Spleen (tissue), 11 donors: ENCODE data around the gene ZDHHC18. TPM values are rescaled to one million over a fixed set of nuclear protein-coding genes. Genes with fewer than 3 reads are reported as not detected.

Experiments used
- DNase-seq: peaks from one replicate; pipeline ENCODE4 v3.0.0-alpha.2; 2020
- H3K27ac ChIP-seq, 8 donors: fragments of 200-600 bp; sonication (generic) in 7 of 8; 1 replicate in 4 of 8; 2 replicates in 4 of 8; pipeline versions ENCODE4 v1.5.0 to v1.8.0; 2016 to 2021; ENCODE audit warnings: inconsistent platforms in 4 of 8, mild to moderate bottlenecking in 4 of 8, moderate library complexity in 1 of 8
- H3K27me3 ChIP-seq, 7 donors: fragments of 200-600 bp; sonication (generic) in 6 of 7; replicated peaks in 1 of 7; 1 replicate in 4 of 7; 2 replicates in 3 of 7; pipeline versions ENCODE4 v1.5.0 to v1.8.0; 2016 to 2021; ENCODE audit warnings: inconsistent platforms in 3 of 7, mild to moderate bottlenecking in 1 of 7
- H3K36me3 ChIP-seq, 6 donors: fragments of 200-600 bp; sonication (generic) in 5 of 6; 1 replicate in 4 of 6; 2 replicates in 2 of 6; pipeline versions ENCODE4 v1.5.0 to v1.8.0; 2016 to 2021; ENCODE audit warnings: inconsistent platforms in 2 of 6
- H3K4me1 ChIP-seq, 6 donors: fragments of 200-600 bp; sonication (generic) in 5 of 6; 1 replicate in 3 of 6; 2 replicates in 3 of 6; pipeline versions ENCODE4 v1.5.0 to v1.8.0; 2016 to 2021; ENCODE audit warnings: inconsistent platforms in 3 of 6
- H3K4me3 ChIP-seq, 8 donors: fragments of 200-600 bp; sonication (generic) in 7 of 8; 1 replicate in 4 of 8; 2 replicates in 4 of 8; pipeline versions ENCODE4 v1.5.0 to v1.8.0; 2016 to 2021; ENCODE audit warnings: inconsistent platforms in 4 of 8, mild to moderate bottlenecking in 4 of 8, moderate library complexity in 2 of 8
- H3K9me3 ChIP-seq, 8 donors: fragments of 200-600 bp; sonication (generic) in 7 of 8; 1 replicate in 4 of 8; 2 replicates in 4 of 8; pipeline versions ENCODE4 v1.5.0 to v1.8.0; 2016 to 2021; ENCODE audit warnings: inconsistent platforms in 4 of 8
- POLR2A ChIP-seq, 3 donors: fragments of 450-650 bp; IDR thresholded peaks; one replicate each; pipeline ENCODE4 v1.5.1; 2017; ENCODE audit warnings: antibody characterized with exemption in 3 of 3, mild to moderate bottlenecking in 1 of 3
- POLR2AphosphoS5 ChIP-seq, 3 donors: sonication (generic); formaldehyde crosslinking; IDR thresholded peaks; one replicate each; pipeline ENCODE4 v1.5.1; 2017; ENCODE audit warnings: antibody characterized with exemption in 3 of 3
- WGBS, 5 donors: extraction: QIAGEN DNeasy Blood & Tissue Kit in 3 of 5; methylation state at CpG; one replicate each; pipeline versions ENCODE4 v1.1.5 to v1.1.7; 2013 to 2018; 5-methylcytosine and 5-hydroxymethylcytosine counted together
- intact Hi-C: fragments of 100-400 bp; cut with DNase I; formaldehyde crosslinking; loops from one replicate; pipeline ENCODE4 v1.15.0; 2023; ENCODE audit warnings: low total_unique reads
- polyA plus RNA-seq, 3 donors: library from polyadenylated mRNA; stranded (reverse); fragments of 200-250 nt; gene quantifications; one replicate each; pipeline ENCODE4 v1.2.1, GENCODE V29; 2013
- total RNA-seq, 7 donors: library from RNA; depleted of rRNA in 3 of 7; stranded (reverse); fragments of >200 nt in 3 of 7; fragmentation: NEBNext Ultra II Directional in 4 of 7; extraction: Animal tissue kit (Norgen Biotek cat#: 25700) in 4 of 7; gene quantifications; one replicate each; pipeline versions ENCODE4 v1.1.0 to v1.2.1, GENCODE V29; 2016 to 2021
- TF ChIP-seq, protein P1 (sequence below), 11 experiments: fragments of 200-600 bp in 7 of 11; fragments of 450-650 bp in 4 of 11; sonication (generic) in 4 of 11; IDR thresholded peaks in 8 of 11; conservative IDR thresholded peaks in 3 of 11; 1 replicate in 7 of 11; 2 replicates in 4 of 11; pipeline versions ENCODE4 v1.4.0 to v1.8.0; 2016 to 2021; ENCODE audit warnings: antibody characterized with exemption in 11 of 11, inconsistent platforms in 4 of 11, mild to moderate bottlenecking in 1 of 11
- donor health status: healthy with polysubstance abuse.
- donor health status: DM: no; HTN: no; CAD: no; lungs with moderate emphysema.
- donor health status: DM: no; HTN: no; CAD: no.
- donor health status: Bipolar disorder and iron deficiency.
- donor health status: healthy.
- donor health status: DM: no; HTN: no; CAD: no.
- donor health status: DM: yes; HTN: yes; CAD: no.

ZDHHC18 gene
- total and polyA plus RNA-seq, 10 donors: 6.2 to 80.4 (median 50.3) TPM

GRCh38 chr1:26858160-26858559 is 31.7 kb downstream of the ZDHHC18 start:
- Histone ChIP-seq H3K9me3 (no peaks in the 10 kb centered on the region), H3K4me3 (no peak overlapping the region), H3K36me3 (peaks cover 0 to 54% (median 43%) of the 10 kb centered on the region in 6 donors), H3K27ac (no peak overlapping the region), H3K27me3 (no peaks in the 10 kb centered on the region), H3K4me1 (peaks cover 0 to 10% (median under 1%) of the 10 kb centered on the region in 6 donors)
- WGBS, 5 donors: 85 to 94% (median 93%) methylated on average over 4 of the region's 4 CpGs
- no peak for DNase-seq
- no peak for TF ChIP-seq POLR2AphosphoS5 (IDR thresholded peaks at IDR 0.05)
- TF ChIP-seq, protein P1, sequence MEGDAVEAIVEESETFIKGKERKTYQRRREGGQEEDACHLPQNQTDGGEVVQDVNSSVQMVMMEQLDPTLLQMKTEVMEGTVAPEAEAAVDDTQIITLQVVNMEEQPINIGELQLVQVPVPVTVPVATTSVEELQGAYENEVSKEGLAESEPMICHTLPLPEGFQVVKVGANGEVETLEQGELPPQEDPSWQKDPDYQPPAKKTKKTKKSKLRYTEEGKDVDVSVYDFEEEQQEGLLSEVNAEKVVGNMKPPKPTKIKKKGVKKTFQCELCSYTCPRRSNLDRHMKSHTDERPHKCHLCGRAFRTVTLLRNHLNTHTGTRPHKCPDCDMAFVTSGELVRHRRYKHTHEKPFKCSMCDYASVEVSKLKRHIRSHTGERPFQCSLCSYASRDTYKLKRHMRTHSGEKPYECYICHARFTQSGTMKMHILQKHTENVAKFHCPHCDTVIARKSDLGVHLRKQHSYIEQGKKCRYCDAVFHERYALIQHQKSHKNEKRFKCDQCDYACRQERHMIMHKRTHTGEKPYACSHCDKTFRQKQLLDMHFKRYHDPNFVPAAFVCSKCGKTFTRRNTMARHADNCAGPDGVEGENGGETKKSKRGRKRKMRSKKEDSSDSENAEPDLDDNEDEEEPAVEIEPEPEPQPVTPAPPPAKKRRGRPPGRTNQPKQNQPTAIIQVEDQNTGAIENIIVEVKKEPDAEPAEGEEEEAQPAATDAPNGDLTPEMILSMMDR (IDR thresholded peaks at IDR 0.05 in 8 of 11, conservative IDR thresholded peaks at IDR 0.05 in 3 of 11): no peak
- TF ChIP-seq POLR2A (IDR thresholded peaks at IDR 0.05): no peak
- intact Hi-C loops: no loop called here

DNA sequence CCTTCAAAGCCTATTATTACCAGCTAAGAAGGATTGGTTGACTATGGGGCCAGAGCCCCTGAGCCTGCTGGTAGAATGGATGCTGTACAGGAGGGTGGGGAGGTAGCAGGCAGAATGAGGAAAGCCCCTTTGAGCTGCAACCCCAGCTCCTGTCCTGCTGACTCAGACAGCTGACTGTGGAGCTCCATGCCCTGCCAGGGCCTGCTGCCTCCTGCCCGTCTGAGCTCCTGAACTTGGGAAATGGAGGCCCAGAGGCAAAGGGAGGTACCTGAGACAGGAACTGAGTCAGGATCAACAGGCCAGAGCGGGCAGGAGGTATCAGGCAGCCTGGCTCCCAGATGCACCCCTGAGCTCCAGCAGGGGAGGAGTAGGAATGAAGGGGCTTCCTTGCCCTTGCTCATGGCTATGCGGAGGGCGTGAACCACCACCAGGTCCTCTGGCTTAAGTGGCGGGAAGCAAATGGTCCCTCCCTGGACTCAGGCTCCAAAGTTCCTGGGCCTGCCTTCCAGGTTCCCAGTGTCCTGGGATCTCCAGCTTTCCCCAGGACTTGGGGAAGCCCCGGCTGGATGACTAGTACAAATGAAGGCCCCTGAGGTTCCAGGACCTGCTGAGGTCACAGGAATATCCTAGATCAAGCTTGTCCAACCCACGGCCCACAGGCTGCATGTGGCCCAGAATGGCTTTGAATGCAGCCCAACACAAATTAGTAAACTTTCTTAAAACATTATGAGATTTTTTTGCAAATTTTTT is 32.6 kb downstream of the ZDHHC18 start:
- peaks cover 0 to 14% (median 9%) of the 10 kb centered on the region in 6 donors for H3K4me1 ChIP-seq
- H3K27ac ChIP-seq: no peak overlapping the region
- WGBS, 5 donors: 91 to 98% (median 92%) methylated on average over 6 to 7 of the region's 7 CpGs
- H3K36me3 ChIP-seq: peaks cover 0 to 45% (median 34%) of the 10 kb centered on the region in 6 donors
- no peaks in the 10 kb centered on the region for H3K27me3 ChIP-seq
- intact Hi-C loops: no loop called here
- no peak overlapping the region for H3K4me3 ChIP-seq
- DNase-seq: no peak
- TF ChIP-seq, protein P1 (IDR thresholded peaks at IDR 0.05 in 8 of 11, conservative IDR thresholded peaks at IDR 0.05 in 3 of 11): no peak
- TF ChIP-seq POLR2A (IDR thresholded peaks at IDR 0.05) (no peak), POLR2AphosphoS5 (IDR thresholded peaks at IDR 0.05) (peak in 1 of 3 donors; percentile 40)
- H3K9me3 ChIP-seq: no peaks in the 10 kb centered on the region

DNA sequence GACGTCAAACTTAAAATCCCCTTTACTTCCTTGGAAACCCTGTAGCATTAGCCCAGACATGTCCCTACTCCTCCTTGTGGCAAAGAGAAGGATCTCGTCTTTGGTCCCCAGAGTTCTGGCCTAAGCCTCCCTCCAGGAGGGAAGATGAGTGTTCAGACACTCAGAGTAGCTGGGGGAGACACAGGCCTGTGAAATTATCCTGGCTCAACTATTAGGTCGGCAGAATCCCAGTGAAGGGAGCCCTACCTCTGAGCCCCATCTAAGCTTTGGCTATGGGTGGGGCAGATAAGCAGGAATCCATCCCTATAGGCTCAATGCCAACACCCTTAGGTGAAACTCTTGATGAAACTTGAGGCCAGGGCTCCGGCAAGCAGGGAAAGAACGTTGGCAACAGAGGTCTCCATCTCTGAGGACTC is 34.8 kb downstream of the ZDHHC18 start:
- 79 to 87% (median 81%) methylated on average over 5 of the region's 5 CpGs for WGBS, 5 donors
- H3K27me3 ChIP-seq: no peaks in the 10 kb centered on the region
- DNase-seq: no peak
- intact Hi-C loops: no loop called here
- H3K36me3 ChIP-seq: peaks cover 0 to 23% (median 13%) of the 10 kb centered on the region in 6 donors
- H3K4me1 ChIP-seq: peaks cover 0 to 35% (median 27%) of the 10 kb centered on the region in 6 donors
- no peaks in the 10 kb centered on the region for H3K9me3 ChIP-seq
- no peak overlapping the region for H3K4me3 ChIP-seq
- TF ChIP-seq POLR2AphosphoS5 (IDR thresholded peaks at IDR 0.05) (no peak), POLR2A (IDR thresholded peaks at IDR 0.05) (no peak)
- TF ChIP-seq, protein P1 (IDR thresholded peaks at IDR 0.05 in 8 of 11, conservative IDR thresholded peaks at IDR 0.05 in 3 of 11): no peak
- no peak overlapping the region for H3K27ac ChIP-seq

- no peak for TF ChIP-seq POLR2AphosphoS5 (IDR thresholded peaks at IDR 0.05)
- no peak for TF ChIP-seq POLR2A (IDR thresholded peaks at IDR 0.05)
- TF ChIP-seq, protein P1 (IDR thresholded peaks at IDR 0.05 in 8 of 11, conservative IDR thresholded peaks at IDR 0.05 in 3 of 11): no peak
- no peak for DNase-seq
- no peak overlapping the region for H3K27ac ChIP-seq
- H3K27me3 ChIP-seq: no peaks in the 10 kb centered on the region
- no peak overlapping the region for H3K4me3 ChIP-seq
- intact Hi-C loops: no loop called here
- peaks cover 0 to 36% (median 27%) of the 10 kb centered on the region in 6 donors for H3K4me1 ChIP-seq
- H3K36me3 ChIP-seq: peaks cover 0 to 17% (median 7%) of the 10 kb centered on the region in 6 donors
- WGBS, 5 donors: 91 to 99% (median 93%) methylated on average over 7 of the region's 7 CpGs
- no peaks in the 10 kb centered on the region for H3K9me3 ChIP-seq
These were observed 35.4 kb downstream of the ZDHHC18 start for GRCh38 chr1:26861889-26862378.
